Fibroblast of pulmonary artery (primary cell): ENCODE measurements around the gene INHBA.

Experiments
- DNase-seq: peaks from one replicate; pipeline ENCODE4 v3.0.0-alpha.2; 2010; ENCODE audit warnings: low read depth
- H3K4me3 ChIP-seq: replicated peaks from 2 replicates; pipeline ENCODE4 v1.5.1; 2011; ENCODE audit warnings: low read depth, mild to moderate bottlenecking, control low read depth, low read length, moderate library complexity
- TF ChIP-seq, protein P1 (sequence below): IDR thresholded peaks from 2 replicates; pipeline ENCODE4 v1.5.1; 2011; ENCODE audit warnings: mild to moderate bottlenecking, control low read depth, low read length, inconsistent platforms; ENCODE audit errors: missing control alignments

Gene INHBA

DNA sequence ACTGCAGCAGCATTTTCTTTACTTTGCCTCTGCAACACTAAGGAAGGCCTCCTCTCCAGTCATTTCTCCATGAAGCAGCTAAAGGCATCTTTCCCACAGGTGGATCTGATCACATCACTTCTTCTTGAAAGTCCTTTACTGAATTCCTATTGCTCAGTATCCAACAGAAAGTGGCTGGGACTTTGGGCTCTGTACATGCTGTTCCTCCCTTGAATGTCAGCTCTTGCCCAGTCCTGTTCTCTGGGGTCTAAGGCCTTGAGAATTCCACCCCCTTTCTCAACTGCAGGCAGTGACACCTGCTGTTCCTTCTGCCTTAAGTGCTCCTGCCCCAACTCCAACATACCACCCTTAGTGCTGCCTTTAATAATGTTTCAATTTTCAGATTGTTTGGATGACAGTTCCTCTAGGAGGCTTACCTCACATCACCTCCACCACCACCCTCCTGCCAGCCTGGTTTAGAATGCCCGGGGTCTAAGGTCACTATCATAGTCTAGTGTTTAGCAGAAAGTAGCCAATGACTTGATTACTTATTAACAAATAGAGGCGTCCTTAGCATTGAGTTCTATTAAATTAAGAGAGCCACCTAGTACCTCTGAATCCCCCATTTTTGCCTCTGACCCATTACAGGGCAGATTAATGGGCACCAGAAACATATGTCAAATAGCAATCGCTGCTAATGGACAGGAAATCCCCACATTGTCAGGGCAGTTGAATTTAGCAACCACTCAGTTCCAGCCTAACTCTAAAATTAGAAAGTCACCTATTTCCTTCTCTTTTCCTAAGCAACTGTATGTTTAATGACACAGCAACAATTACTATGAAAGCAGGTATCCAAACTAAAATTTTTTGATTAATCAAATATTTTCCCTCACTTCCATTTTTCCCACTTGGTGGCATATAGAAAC, 11.4 kb downstream of the INHBA start:
- TF ChIP-seq, protein P1, sequence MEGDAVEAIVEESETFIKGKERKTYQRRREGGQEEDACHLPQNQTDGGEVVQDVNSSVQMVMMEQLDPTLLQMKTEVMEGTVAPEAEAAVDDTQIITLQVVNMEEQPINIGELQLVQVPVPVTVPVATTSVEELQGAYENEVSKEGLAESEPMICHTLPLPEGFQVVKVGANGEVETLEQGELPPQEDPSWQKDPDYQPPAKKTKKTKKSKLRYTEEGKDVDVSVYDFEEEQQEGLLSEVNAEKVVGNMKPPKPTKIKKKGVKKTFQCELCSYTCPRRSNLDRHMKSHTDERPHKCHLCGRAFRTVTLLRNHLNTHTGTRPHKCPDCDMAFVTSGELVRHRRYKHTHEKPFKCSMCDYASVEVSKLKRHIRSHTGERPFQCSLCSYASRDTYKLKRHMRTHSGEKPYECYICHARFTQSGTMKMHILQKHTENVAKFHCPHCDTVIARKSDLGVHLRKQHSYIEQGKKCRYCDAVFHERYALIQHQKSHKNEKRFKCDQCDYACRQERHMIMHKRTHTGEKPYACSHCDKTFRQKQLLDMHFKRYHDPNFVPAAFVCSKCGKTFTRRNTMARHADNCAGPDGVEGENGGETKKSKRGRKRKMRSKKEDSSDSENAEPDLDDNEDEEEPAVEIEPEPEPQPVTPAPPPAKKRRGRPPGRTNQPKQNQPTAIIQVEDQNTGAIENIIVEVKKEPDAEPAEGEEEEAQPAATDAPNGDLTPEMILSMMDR, result no peak
- H3K4me3 ChIP-seq, result no peak overlapping the region
- no peak for DNase-seq

DNA sequence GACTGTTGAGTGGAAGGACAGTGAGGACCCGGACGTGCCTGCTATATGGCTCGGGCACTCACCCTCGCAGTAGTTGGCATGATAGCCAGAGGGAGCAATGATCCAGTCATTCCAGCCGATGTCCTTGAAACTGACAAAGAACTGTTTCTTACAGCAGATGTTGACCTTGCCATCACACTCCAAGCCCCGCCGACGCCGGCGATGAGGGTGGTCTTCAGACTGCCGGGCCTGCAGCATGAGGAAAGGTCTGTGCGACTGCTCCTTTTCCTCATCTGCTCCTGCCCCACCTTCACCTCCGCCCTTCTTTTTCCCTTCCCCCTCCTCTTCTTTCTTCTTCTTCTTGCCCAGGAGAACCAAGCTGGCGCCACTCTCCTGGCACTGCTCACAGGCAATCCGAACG, 13.1 kb downstream of the INHBA start:
- no peak overlapping the region for H3K4me3 ChIP-seq
- DNase-seq, result no peak
- TF ChIP-seq, protein P1, result no peak

DNA sequence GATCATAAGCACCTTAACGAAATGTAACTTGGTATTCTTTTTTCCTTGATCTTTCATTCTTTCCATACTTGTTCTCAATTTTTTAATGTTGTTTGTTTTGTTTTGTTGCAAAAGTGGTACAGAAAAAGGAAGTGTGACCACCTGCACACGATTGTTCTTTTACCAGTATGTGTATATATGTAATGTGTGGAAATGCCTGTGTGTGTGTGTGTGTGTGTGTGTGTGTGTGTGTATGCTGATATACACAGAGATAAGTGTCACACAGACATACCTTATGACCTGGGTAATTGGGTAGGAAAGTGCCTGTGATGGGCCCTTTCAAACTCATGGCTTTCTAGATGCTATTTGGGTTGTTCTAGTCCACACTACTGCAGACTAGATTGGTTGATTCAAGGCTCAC, 14.0 kb downstream of the INHBA start:
- no peak for DNase-seq
- no peak overlapping the region for H3K4me3 ChIP-seq
- TF ChIP-seq, protein P1, result no peak

DNA sequence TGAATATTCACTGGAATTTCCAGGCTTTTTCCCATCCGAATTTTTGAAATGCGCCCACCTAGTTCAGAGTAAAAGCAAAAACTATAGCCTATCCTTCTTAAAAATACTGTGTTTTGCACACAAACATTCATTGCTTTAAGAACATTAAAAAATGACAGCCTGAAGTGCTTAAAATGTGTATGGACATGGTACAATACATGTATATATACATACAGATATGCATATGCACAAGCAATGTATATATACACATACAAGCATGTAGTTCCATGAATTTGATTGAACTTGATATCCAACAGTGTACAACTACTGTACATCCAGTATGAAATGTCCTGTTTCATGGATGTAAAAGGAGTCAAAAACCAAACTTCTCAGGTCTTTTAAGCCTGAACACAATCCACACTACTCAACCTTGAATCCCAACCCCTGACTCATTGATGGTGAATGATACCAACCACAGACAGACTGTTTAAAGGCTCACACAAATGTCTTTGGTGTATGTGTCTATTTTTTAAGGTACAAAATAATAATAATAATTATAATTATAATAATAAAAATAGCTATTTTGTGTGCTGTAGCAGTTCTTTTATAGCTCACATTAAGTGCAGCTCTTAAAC, 14.8 kb downstream of the INHBA start:
- TF ChIP-seq, protein P1, result no peak
- DNase-seq, result no peak
- no peak overlapping the region for H3K4me3 ChIP-seq

DNA sequence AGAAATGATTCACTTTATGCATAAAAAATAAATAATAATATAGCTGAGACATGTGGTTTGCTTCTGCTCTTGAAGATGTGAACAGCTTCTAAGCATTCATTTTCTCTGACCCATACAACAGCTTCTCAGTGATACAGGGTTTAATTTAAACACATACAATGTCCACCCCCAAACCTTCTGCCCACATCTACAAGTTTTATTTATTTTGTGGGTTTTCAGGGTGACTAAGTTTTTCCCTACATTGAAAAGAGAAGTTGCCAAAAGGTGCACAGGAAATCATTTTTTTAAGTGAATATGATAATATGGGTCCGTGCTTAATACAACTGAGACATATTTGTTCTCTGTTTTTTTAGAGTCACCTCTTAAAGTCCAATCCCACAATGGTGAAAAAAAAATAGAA, 17.2 kb downstream of the INHBA start:
- TF ChIP-seq, protein P1, result no peak
- no peak overlapping the region for H3K4me3 ChIP-seq
- DNase-seq, result peak; percentile 44

DNA sequence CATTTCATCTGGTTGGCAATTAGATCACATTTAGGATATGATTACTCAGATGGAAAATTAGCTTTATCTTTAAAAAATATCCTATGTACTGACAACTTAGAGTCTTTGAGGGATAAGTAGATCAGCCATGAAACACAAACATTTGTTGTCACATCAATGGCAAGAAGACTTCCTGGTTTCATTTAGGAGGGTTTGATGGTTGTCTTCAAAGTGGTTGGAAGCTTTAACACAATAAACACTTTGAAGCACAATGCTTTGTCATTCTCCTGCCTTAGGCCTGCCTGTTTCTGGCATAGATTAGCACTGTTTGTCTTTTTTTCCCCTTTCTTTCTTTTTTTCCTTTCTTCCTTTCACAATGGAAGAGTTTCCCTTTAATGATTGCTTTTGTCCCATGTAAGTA, 20.5 kb downstream of the INHBA start:
- no peak overlapping the region for H3K4me3 ChIP-seq
- TF ChIP-seq, protein P1, result no peak
- no peak for DNase-seq
